Measurements from ENCODE around the gene ARHGEF4.
A peak's percentile ranks its signal among the peaks of the same experiment; 100 is the strongest.
"Not testable (repeated sequence)": the region's sequence is repeated elsewhere in the genome, so short reads cannot be mapped to it uniquely, and the experiment has no call there.

Gene ARHGEF4

DNA sequence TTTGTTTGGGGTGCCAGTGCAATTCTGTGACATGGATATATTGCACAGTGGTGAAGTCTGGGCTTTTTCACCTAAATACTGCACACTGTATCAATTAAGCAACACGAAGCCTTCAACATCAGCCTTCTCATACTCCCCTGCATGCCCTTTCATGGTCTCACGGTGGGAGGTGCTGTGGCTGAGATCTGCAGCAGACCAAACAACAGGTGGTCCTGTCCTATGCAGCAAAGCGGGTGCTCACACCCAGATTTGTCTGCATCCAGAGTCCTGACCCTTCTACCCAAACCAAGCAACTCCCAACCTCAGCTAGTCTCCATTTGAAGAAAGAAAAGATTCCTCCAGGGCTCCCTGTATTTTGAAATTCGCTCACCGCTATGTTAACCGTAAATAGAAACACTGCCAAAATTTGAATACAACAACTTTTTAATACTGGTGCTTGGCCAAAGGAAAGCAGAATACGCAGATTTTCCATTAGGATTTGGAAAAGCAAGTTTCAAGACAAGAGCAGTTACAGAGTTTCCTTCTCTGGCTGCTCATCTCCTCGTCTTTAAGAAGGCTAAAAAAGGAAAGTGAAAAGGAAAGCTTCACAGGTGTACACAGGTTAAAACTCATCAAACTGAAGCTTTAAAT is 221.6 kb downstream of the ARHGEF4 start:
- no peak for DNase-seq

GRCh38 chr2:131058920-131059319 is 222.2 kb downstream of the ARHGEF4 start:
- DNase-seq, result no peak

DNA sequence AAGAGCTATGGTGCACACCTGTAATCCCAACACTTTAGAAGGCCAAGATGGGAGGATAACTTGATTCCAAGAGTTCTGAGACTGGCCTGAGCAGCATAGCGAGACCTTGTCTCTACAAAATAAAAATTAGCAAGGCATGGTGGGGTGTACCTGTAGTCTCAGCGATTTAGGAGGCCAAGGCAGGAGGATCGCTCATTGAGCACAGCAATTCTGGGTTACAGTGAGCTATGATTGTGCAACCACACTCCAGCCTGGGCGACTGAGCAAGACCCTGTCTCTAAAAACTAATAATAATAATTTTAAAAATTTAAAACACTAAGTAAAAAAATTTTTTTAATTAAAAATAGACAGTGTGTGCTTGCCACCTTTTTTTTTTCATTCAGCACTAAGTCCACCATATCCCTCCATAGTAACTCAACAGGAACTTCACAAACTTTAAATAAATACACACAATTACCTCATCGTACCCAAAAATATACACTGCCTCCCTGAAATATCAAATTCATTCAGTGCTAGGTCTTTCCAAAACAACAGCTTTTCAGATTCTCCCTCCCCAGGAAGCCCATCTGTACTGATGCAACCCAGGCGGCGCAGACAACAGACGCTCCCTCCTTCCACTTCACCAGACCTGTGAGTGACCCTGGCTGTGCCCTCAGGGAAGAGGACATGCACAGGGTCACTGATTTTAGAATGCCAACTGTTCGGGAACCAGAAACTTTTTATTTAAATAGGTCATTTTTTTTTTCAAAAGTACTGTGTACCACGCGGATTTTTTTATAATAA is 227.0 kb downstream of the ARHGEF4 start:
- no peak for DNase-seq

GRCh38 chr2:131064589-131065512 is 228.1 kb downstream of the ARHGEF4 start:
- no peak for DNase-seq

DNA sequence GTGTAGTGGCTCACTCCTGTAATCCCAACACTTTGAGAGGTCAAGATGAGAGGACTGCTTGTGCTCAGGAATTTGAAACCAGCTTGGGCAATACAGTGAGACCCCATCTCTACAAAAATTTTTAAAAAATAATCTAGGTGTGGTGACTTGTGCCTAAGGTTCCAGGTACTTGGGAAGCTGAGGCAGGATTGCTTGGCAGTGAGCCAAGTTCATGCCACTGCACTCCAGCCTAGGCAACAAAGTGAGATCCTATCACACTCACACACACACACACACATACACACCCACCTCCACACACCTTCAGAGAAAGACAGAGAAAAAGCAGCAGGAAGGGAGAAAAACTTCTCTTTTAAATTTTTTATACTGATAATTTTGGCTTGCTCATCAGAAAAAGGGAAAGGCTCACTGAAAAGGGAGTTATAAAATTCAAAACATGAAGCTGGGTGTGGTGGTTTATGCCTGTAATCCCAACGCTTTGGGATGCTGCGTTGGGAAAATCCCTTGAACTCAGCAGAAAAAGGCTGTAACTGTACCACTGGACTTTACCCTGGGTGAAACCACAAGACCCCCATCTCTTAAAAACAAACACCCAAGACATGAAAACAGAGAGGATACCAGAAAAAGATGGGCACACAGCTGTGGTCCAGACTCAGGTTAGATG is 230.9 kb downstream of the ARHGEF4 start:
- DNase-seq, result no peak

- DNase-seq, result not testable (repeated sequence)
Observed at GRCh38 chr2:131068172-131068571, 231.5 kb downstream of the ARHGEF4 start.

DNA sequence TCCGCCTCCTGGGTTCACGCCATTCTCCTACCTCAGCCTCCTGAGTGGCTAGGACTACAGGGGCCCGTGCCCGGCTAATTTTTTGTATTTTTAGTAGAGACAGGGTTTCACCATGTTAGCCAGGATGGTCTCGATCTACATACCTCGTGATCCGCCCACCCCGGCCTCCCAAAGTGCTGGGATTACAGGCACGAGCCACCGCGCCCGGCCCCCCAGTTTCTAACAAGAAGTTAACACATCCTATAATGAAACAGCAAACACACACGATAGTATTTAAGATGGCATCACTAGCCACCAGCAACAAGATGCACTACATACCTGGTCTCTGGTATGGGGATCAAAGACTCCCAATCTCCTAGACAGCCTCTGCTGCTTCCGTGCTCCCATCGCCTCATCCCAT is 238.9 kb downstream of the ARHGEF4 start:
- not testable (repeated sequence) for DNase-seq

DNA sequence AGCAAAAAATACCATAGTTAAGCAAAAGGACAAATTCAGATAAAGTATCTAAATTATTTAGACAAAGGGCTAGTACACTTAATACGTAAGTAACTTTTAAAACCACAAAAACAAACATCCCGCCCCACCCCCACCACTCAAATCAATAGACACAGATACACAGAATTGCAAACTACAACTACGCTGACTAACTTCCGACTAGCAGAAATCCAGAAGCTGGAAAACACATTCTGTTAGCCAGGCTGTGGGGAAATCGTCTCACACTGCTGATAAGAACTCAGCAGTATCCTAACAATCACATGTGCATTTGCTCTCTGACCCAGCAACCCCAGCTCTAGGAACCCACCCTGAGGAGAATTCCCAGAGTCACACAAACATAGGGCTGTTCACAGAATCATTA is 240.0 kb downstream of the ARHGEF4 start:
- no peak for DNase-seq

GRCh38 chr2:131077182-131077846 is 240.6 kb downstream of the ARHGEF4 start:
- DNase-seq, result no peak

- no peak for DNase-seq
Observed at GRCh38 chr2:131077966-131078365, 241.3 kb downstream of the ARHGEF4 start.

DNA sequence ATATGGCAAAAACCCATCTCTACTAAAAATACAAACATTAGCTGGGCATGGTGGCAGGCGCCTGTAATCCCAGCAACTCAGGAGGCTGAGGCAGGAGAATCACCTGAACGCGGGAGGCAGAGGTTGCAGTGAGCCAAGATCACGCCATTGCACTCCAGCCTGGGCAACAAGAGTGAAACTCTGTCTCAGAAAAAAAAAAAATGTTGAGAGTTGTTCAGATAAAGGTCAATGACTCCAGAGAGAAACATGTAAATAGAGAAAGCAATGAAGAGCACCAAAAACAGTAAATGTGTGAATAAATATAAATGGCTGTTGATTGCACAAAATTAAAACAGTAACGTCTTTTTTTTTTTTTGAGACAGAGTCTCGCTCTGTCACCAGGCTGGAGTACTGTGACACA is 243.2 kb downstream of the ARHGEF4 start:
- DNase-seq, result not testable (repeated sequence)

DNA sequence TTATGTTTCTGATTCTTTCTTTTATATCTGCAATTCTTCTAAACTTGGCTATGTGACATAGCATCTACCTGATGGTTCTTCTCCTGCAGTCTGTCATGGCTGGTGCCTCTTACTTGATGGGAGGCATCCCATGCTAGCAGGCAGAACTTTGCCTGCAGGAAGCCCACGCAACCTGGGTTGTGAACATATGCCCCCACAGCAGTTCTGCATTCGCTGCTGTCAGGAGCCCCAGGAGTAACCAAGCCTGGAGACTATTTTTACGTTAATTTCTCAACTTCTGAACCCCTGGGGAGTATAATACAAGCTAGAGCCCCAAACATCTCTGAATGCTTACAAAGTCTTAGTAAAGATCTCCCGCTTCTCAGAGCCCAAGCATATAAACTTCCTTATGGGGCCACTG is 244.5 kb downstream of the ARHGEF4 start:
- no peak for DNase-seq

DNA sequence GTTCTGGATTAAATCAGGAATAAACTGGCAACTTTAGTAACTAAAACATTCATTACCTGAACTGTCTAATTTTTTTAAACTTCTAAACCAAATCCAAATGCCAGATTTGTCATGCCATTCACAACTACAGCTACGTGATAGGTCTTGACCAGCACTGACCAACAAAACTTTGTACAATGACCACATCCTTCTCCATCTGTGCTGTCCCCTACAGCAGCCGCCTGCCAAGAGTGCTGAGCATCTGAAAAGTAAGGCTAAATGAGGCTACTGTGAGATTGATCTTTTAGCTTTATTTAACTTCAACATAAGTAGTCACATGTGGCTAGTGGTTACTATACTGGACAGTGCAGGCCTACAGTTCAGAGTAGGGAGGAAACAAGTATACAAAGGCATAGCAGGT is 248.9 kb downstream of the ARHGEF4 start:
- DNase-seq, result no peak

DNA sequence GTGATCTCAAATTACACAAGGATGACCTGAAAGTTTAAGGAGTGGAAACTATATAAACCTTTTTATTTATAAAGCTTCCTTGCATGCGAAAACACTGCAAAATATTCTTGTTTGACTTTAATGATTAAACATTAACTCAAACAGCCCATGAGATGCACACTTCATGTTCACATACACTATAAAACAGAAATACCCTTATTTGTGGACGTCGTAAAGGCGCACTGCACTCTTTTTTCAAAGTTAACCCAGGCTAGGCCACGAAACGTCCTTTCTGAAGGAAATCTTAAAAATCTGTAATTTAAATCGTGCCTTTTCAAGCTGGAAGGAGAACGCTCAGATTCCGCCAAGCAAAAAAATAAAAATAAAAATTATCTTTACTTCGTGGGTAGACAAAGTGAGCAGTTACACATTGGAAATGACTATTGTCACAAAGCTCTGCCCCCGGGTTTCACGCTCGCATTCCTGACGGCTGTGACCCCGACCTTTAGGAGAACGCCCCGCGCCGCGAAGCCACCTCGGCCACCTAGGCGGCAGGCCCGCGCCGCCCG is 255.8 kb downstream of the ARHGEF4 start:
- no peak for DNase-seq

GRCh38 chr2:131093006-131093695 is 256.4 kb downstream of the ARHGEF4 start, which contains the start of gene FAM168B:
Gene FAM168B, minus strand, starts transcription at chr2:131093460. Its CDS starts 10,814 bp downstream, at chr2:131082646.
- peak; percentile 67 for DNase-seq

- DNase-seq, result no peak
Observed at GRCh38 chr2:131093696-131094462, 257.2 kb downstream of the ARHGEF4 start.

GRCh38 chr2:131094463-131095281 is 258.0 kb downstream of the ARHGEF4 start:
- peak; percentile 14 for DNase-seq
